ENCODE measurements around the gene FAM98A. TPM values are rescaled to one million over a fixed set of nuclear protein-coding genes. Genes with fewer than 3 reads are reported as not detected.

Gene FAM98A
- polyA plus RNA-seq, 1 donor from 2014 or later = 14.5 TPM

- no peaks in the 10 kb centered on the region for H4K20me1 ChIP-seq (ENCODE audit: insufficient read depth)
- no peaks in the 10 kb centered on the region for H3F3A ChIP-seq (ENCODE audit: insufficient read depth, low read length, poor library complexity, severe bottlenecking)
- no peaks in the 10 kb centered on the region for H3K27me3 ChIP-seq (ENCODE audit: insufficient read depth, low read depth, low read length)
- H3K4me2 ChIP-seq (ENCODE audit: low read length) = no peak overlapping the region
- no peak overlapping the region for H3K4me3 ChIP-seq (ENCODE audit: low read length)
- TF ChIP-seq REST (IDR thresholded peaks at IDR 0.05; ENCODE audit: borderline replicate concordance) (no peak), POLR2AphosphoS5 (IDR thresholded peaks at IDR 0.05) (no peak), RAD21 (conservative IDR thresholded peaks at IDR 0.05) (no peak), TAF1 (IDR thresholded peaks at IDR 0.05; ENCODE audit: low read depth) (no peak), SMC3 (conservative IDR thresholded peaks at IDR 0.05; ENCODE audit: poor library complexity) (no peak), EZH2 (IDR thresholded peaks at IDR 0.05; ENCODE audit: borderline replicate concordance, insufficient read depth, low read length, poor library complexity, severe bottlenecking) (no peak), EP300 (conservative IDR thresholded peaks at IDR 0.05; ENCODE audit: poor library complexity, severe bottlenecking) (no peak), MXI1 (conservative IDR thresholded peaks at IDR 0.05; ENCODE audit: poor library complexity, severe bottlenecking) (no peak)
- TF ChIP-seq, protein P1, sequence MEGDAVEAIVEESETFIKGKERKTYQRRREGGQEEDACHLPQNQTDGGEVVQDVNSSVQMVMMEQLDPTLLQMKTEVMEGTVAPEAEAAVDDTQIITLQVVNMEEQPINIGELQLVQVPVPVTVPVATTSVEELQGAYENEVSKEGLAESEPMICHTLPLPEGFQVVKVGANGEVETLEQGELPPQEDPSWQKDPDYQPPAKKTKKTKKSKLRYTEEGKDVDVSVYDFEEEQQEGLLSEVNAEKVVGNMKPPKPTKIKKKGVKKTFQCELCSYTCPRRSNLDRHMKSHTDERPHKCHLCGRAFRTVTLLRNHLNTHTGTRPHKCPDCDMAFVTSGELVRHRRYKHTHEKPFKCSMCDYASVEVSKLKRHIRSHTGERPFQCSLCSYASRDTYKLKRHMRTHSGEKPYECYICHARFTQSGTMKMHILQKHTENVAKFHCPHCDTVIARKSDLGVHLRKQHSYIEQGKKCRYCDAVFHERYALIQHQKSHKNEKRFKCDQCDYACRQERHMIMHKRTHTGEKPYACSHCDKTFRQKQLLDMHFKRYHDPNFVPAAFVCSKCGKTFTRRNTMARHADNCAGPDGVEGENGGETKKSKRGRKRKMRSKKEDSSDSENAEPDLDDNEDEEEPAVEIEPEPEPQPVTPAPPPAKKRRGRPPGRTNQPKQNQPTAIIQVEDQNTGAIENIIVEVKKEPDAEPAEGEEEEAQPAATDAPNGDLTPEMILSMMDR (IDR thresholded peaks at IDR 0.05; ENCODE audit: poor library complexity, severe bottlenecking) = no peak
- no peaks in the 10 kb centered on the region for H3K9me2 ChIP-seq (ENCODE audit: insufficient read depth, low read length)
- no peaks in the 10 kb centered on the region for H3K79me2 ChIP-seq (replicated peaks; ENCODE audit: insufficient read depth, low read length)
- H3K9ac ChIP-seq (ENCODE audit: low read length) = no peak overlapping the region
- H3K27ac ChIP-seq (ENCODE audit: low read length) = no peak overlapping the region
- no peaks in the 10 kb centered on the region for H3K9me3 ChIP-seq (ENCODE audit: low read length)
- no peaks in the 10 kb centered on the region for H3K36me3 ChIP-seq (ENCODE audit: insufficient read depth, low read length)
- H2AFZ ChIP-seq (ENCODE audit: low read depth, low read length) = no peak overlapping the region
Measured at GRCh38 chr2:33619028-33619427, 19.9 kb upstream of the FAM98A start.

GRCh38 chr2:33617989-33618388, 18.9 kb upstream of the FAM98A start:
- TF ChIP-seq POLR2AphosphoS5 (IDR thresholded peaks at IDR 0.05) (no peak), RAD21 (conservative IDR thresholded peaks at IDR 0.05) (no peak), TAF1 (IDR thresholded peaks at IDR 0.05; ENCODE audit: low read depth) (no peak), EZH2 (IDR thresholded peaks at IDR 0.05; ENCODE audit: borderline replicate concordance, insufficient read depth, low read length, poor library complexity, severe bottlenecking) (no peak), REST (IDR thresholded peaks at IDR 0.05; ENCODE audit: borderline replicate concordance) (no peak), EP300 (conservative IDR thresholded peaks at IDR 0.05; ENCODE audit: poor library complexity, severe bottlenecking) (no peak), SMC3 (conservative IDR thresholded peaks at IDR 0.05; ENCODE audit: poor library complexity) (no peak)
- TF ChIP-seq, protein P1 (IDR thresholded peaks at IDR 0.05; ENCODE audit: poor library complexity, severe bottlenecking) = no peak
- Histone ChIP-seq H3K9me2 (ENCODE audit: insufficient read depth, low read length) (no peaks in the 10 kb centered on the region), H3K79me2 (replicated peaks; ENCODE audit: insufficient read depth, low read length) (no peaks in the 10 kb centered on the region), H3F3A (ENCODE audit: insufficient read depth, low read length, poor library complexity, severe bottlenecking) (no peaks in the 10 kb centered on the region), H3K4me2 (ENCODE audit: low read length) (no peak overlapping the region), H2AFZ (ENCODE audit: low read depth, low read length) (no peak overlapping the region), H4K20me1 (ENCODE audit: insufficient read depth) (no peaks in the 10 kb centered on the region), H3K4me3 (ENCODE audit: low read length) (no peak overlapping the region), H3K27me3 (ENCODE audit: insufficient read depth, low read depth, low read length) (no peaks in the 10 kb centered on the region), H3K36me3 (ENCODE audit: insufficient read depth, low read length) (no peaks in the 10 kb centered on the region), H3K9ac (ENCODE audit: low read length) (no peak overlapping the region), H3K27ac (ENCODE audit: low read length) (no peak overlapping the region), H3K9me3 (ENCODE audit: low read length) (no peaks in the 10 kb centered on the region)
